Fibroblast of villous mesenchyme (primary cell): ENCODE data around the gene SSU72. TPM values are rescaled to one million over a fixed set of nuclear protein-coding genes. Genes with fewer than 3 reads are reported as not detected.

Source experiments
- DNase-seq: peaks from one replicate; pipeline ENCODE4 v3.0.0-alpha.2; 2010; ENCODE audit warnings: low read depth
- H3K4me3 ChIP-seq: 2 replicates; pipeline ENCODE4 v1.5.1; 2011; ENCODE audit warnings: low read depth, mild to moderate bottlenecking, low read length
- total RNA-seq: library from RNA; depleted of rRNA; stranded (reverse); fragments of >200 nt; gene quantifications from 2 replicates; pipeline ENCODE4 v1.2.3, GENCODE V29; 2012
- TF ChIP-seq, protein P1 (sequence below): IDR thresholded peaks from 2 replicates; pipeline ENCODE4 v1.5.1; 2012; ENCODE audit warnings: low read depth, mild to moderate bottlenecking, low read length; ENCODE audit not compliant: insufficient read depth

The SSU72 gene
- total RNA-seq, 1 donor: 58.7 TPM

DNA sequence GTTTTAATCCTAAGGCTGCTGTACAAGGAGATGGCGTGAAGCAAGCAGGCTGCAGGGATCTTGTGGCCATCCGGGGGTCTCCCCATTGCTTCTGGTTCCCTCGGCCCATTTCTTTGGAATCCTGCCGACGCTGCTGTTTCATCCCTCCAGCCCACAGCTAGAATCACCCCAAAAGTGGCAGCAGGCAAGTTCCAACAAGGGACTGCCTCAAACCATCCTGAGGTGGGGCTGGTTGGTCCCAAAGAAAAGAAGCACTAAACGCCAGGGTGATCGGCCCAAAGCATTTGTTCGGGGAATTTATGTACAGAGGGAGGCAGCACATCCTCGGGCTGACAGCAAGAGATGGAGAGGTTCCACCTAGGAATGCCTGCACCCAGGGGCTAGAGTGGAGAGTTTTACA lies 36.1 kb upstream of the SSU72 start:
- TF ChIP-seq, protein P1, sequence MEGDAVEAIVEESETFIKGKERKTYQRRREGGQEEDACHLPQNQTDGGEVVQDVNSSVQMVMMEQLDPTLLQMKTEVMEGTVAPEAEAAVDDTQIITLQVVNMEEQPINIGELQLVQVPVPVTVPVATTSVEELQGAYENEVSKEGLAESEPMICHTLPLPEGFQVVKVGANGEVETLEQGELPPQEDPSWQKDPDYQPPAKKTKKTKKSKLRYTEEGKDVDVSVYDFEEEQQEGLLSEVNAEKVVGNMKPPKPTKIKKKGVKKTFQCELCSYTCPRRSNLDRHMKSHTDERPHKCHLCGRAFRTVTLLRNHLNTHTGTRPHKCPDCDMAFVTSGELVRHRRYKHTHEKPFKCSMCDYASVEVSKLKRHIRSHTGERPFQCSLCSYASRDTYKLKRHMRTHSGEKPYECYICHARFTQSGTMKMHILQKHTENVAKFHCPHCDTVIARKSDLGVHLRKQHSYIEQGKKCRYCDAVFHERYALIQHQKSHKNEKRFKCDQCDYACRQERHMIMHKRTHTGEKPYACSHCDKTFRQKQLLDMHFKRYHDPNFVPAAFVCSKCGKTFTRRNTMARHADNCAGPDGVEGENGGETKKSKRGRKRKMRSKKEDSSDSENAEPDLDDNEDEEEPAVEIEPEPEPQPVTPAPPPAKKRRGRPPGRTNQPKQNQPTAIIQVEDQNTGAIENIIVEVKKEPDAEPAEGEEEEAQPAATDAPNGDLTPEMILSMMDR: no peak
- no peak for DNase-seq
- H3K4me3 ChIP-seq: no peak overlapping the region

DNA sequence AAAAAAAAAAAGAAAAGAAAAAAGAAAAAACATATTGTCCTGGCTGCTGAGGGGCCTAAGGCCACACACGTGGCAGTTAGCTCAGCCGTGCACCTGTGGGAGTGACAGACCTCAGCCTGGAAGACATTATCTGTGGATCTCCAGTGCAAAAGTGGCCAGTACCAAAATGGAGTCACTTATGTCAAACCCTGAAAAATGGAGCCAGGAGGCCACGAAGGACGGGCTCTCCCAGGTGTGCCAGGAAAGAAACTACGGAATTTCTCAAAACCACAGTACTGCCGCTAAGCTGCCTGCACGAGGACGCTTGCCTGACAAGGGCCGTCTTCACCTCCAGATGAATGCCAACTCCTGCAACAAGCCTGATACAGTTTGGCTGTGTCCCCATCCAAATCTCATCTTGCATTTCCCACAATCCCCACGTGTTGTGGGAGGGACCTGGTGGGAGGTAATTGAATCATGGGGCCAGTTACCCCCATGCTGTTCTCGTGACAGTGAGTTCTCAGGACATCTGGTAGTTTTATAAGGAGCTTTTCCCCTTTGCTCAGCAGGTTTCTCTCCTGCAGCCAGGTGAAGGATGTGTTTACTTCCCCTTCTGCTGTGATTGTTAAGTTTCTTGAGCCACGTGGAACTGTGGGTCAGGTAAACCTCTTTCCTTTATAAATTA lies 35.3 kb upstream of the SSU72 start:
- TF ChIP-seq, protein P1: no peak
- DNase-seq: no peak

DNA sequence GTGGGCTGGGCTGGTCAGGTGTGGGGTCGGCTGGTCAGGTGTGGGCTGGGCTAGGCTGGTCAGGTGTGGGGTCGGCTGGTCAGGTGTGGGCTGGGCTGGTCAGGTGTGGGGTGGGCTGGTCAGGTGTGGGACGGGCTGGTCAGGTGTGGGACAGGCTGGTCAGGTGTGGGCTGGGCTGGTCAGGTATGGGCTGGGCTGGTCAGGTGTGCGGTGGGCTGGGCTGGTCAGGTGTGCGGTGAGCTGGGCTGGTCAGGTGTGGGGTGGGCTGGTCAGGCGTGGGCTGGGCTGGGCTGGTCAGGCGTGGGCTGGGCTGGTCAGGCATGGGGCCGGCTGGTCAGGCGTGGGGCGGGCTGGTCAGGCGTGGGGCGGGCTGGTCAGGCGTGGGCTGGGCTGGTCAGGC lies 31.6 kb upstream of the SSU72 start:
- H3K4me3 ChIP-seq: no peak overlapping the region
- TF ChIP-seq, protein P1: no peak
- no peak for DNase-seq

More for the DNA sequence above, 35.3 kb upstream of the SSU72 start:
- H3K4me3 ChIP-seq: no peak overlapping the region

DNA sequence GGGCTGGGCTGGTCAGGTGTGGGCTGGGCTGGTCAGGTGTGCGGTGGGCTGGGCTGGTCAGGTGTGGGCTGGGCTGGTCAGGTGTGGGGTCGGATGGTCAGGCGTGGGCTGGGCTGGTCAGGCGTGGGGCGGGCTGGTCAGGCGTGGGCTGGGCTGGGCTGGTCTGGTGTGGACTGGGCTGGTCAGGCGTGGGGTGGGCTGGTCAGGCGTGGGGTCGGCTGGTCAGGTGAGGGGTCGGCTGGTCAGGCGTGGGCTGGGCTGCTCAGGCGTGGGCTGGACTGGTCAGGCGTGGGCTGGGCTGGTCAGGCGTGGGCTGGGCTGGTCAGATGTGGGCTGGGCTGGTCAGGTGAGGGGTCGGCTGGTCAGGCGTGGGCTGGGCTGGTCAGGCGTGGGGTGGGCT lies 31.1 kb upstream of the SSU72 start:
- DNase-seq: no peak
- H3K4me3 ChIP-seq: no peak overlapping the region
- TF ChIP-seq, protein P1: no peak

DNA sequence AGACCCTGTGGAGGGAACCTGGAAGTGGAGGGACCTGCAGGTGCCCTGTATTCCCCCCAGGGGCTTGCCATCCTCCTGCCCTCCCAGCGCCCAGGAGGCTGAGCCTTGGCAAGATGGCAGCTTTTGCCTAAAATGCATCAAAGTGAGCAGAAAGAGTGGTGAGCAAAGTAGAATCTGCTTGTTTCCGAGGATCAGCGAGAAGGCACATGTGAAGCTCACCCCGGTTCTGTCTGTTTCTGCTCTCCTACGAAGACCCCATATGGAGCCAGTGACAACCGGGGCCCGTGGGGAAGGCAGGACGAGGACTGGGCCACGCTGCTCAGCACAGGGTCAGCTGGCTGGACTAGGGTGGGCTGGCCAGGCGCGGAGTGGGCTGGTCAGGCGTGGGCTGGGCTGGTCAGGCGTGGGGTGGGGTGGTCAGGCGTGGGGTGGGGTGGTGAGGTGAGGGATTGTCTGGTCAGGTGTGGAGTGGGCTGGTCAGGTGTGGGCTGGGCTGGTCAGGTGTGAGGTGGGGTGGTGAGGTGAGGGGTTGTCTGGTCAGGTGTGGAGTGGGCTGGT lies 30.4 kb upstream of the SSU72 start:
- DNase-seq: no peak
- TF ChIP-seq, protein P1: no peak
- no peak overlapping the region for H3K4me3 ChIP-seq

DNA sequence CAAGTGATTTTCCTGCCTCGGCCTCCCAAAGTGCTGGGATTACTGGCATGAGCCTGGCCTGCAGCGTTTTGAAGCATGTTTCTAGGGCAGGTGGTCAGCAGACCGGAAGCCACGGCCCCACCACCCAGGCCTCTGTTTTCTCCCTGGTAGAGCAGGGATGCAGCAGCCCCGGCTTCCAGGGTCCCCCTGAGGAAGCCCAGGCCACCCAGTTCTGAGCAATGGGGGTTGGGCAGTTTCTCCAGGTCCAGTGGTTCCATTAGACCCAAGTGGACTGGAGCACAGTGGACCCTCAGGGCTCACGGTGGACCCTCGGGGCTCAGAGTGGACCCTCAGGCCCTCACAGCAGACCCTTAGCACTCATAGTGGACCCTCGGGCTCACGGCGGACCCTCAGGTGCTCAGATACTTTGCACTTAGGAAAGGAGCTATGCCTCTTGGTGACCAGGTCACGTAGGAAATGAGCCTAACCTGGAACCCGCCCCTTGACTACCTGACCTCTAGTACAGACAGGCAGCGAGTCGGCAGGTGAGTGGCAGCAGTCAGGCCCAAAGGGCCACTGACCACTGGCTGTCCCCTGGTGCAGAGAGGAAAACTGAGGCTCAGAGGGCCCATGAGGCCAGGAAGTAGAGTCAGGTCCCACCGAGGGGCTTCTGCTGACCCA lies 29.8 kb upstream of the SSU72 start:
- H3K4me3 ChIP-seq: no peak overlapping the region
- TF ChIP-seq, protein P1: no peak
- no peak for DNase-seq
